Caco-2 (cell line): ENCODE data around the gene REG3A. TPM values are rescaled to one million over a fixed set of nuclear protein-coding genes. Genes with fewer than 3 reads are reported as not detected.

ENCODE experiments used
- BruUV-seq: library from RNA; stranded (reverse); fragments of 400-500 nt; replicated peaks from 2 replicates; lab custom pipeline; 2021; lab: Mats Ljungman, UMichigan
- CTCF ChIA-PET: fragments of 300-600 bp; sonication (Branson Sonifier 250); formaldehyde crosslinking; loops from one replicate; lab custom pipeline; 2022; ENCODE audit warnings: antibody characterized with exemption; lab: Charles Lee
- POLR2A ChIA-PET: fragments of 300-600 bp; sonication (Branson Sonifier 250); formaldehyde crosslinking; loops from one replicate; lab custom pipeline; 2022; ENCODE audit warnings: antibody characterized with exemption; lab: Charles Lee
- DNase-seq, 2 experiments: peaks; one replicate each; pipeline versions ENCODE4 v3.0.0 to v3.0.0-alpha.2; 2020 to 2022
- H3K27me3 ChIP-seq: replicated peaks from 2 replicates; pipeline ENCODE4 v1.6.0; 2011; ENCODE audit warnings: low read length; ENCODE audit not compliant: control insufficient read depth, insufficient read depth
- H3K36me3 ChIP-seq: 2 replicates; pipeline ENCODE4 v1.5.1; 2011; ENCODE audit warnings: low read length; ENCODE audit not compliant: control insufficient read depth, insufficient read depth
- H3K4me1 ChIP-seq: fragments of 250-450 bp; sonication (Bioruptor Pico); 2 replicates; pipeline ENCODE4 v1.5.1; 2020; ENCODE audit warnings: mild to moderate bottlenecking
- H3K4me3 ChIP-seq: 2 replicates; pipeline ENCODE4 v1.5.1; 2011; ENCODE audit warnings: low read depth, mild to moderate bottlenecking, control low read depth, low read length
- H3K9me3 ChIP-seq: fragments of 250-450 bp; sonication (Bioruptor Pico); 2 replicates; pipeline ENCODE4 v1.5.1; 2020; ENCODE audit warnings: mild to moderate bottlenecking, moderate library complexity
- H3K27ac Mint-ChIP-seq: one replicate; pipeline ENCODE4 v1.8.0; 2022; ENCODE audit warnings: mixed read lengths; ENCODE audit not compliant: unreplicated experiment
- H3K27me3 Mint-ChIP-seq: one replicate; pipeline ENCODE4 v1.8.0; 2022; ENCODE audit warnings: mixed read lengths; ENCODE audit not compliant: insufficient read depth, unreplicated experiment
- H3K36me3 Mint-ChIP-seq: one replicate; pipeline ENCODE4 v1.8.0; 2022; ENCODE audit warnings: mild to moderate bottlenecking, mixed read lengths; ENCODE audit not compliant: insufficient read depth, unreplicated experiment
- H3K4me1 Mint-ChIP-seq: one replicate; pipeline ENCODE4 v1.8.0; 2022; ENCODE audit warnings: low read depth, mixed read lengths; ENCODE audit not compliant: unreplicated experiment
- H3K4me3 Mint-ChIP-seq: one replicate; pipeline ENCODE4 v1.8.0; 2022; ENCODE audit warnings: mild to moderate bottlenecking, moderate library complexity, mixed read lengths; ENCODE audit not compliant: unreplicated experiment
- H3K9me3 Mint-ChIP-seq: one replicate; pipeline ENCODE4 v1.8.0; 2022; ENCODE audit warnings: mixed read lengths; ENCODE audit not compliant: unreplicated experiment
- intact Hi-C: fragments of 100-400 bp; cut with micrococcal nuclease; formaldehyde crosslinking; loops from one replicate; pipeline ENCODE4 v1.10.0; 2022; ENCODE audit not compliant: unreplicated experiment
- total RNA-seq: library from RNA; stranded (reverse); gene quantifications from 2 replicates; pipeline ENCODE4 v1.2.3, GENCODE V29; 2022
- TF ChIP-seq, protein P1 (sequence below), 2 experiments: fragments of 200-600 bp in 1 of 2; IDR thresholded peaks; 1 replicate in 1 of 2; 2 replicates in 1 of 2; pipeline versions ENCODE4 v1.5.1 to v1.8.0; 2011 to 2022; ENCODE audit warnings: antibody characterized with exemption in 1 of 2, control low read depth in 1 of 2, inconsistent platforms in 1 of 2, low read depth in 1 of 2, low read length in 1 of 2, mild to moderate bottlenecking in 1 of 2, moderate library complexity in 1 of 2; ENCODE audit not compliant: insufficient read depth in 1 of 2, severe bottlenecking in 1 of 2, unreplicated experiment in 1 of 2

Gene REG3A
- total RNA-seq, 1 experiment from 2014 or later = 0.45 TPM

DNA sequence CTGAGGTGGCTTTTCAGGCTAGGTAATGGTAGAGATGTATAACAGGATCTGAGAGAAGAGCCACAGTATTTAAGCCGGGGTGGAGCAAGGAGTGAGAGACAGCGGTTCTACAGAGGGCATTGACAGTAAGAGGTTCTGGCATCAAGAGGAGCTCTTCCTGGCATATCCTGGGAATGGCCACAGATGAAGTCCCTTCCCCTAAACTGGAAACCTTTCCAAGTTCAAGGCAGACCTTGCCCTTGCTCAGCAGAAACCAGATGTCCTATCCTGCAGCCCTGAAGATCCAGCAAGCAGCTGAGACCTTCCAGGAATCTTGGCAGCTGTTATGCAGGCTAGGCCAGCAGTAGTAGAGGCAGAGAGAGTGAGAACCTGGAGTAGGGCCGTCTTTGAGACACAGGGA, 21.2 kb downstream of the REG3A start:
- no TSS peak for BruUV-seq
- no peaks in the 10 kb centered on the region for H3K4me1 ChIP-seq
- no peaks in the 10 kb centered on the region for H3K9me3 ChIP-seq
- no peak overlapping the region for H3K27ac Mint-ChIP-seq
- CTCF ChIA-PET = no interaction called here
- H3K4me1 Mint-ChIP-seq = no peaks in the 10 kb centered on the region
- no peaks in the 10 kb centered on the region for H3K36me3 Mint-ChIP-seq
- intact Hi-C loops = no loop called here
- H3K4me3 ChIP-seq = no peak overlapping the region
- POLR2A ChIA-PET = no interaction called here
- DNase-seq = no peak
- H3K9me3 Mint-ChIP-seq = no peaks in the 10 kb centered on the region
- no peaks in the 10 kb centered on the region for H3K36me3 ChIP-seq
- TF ChIP-seq, protein P1, sequence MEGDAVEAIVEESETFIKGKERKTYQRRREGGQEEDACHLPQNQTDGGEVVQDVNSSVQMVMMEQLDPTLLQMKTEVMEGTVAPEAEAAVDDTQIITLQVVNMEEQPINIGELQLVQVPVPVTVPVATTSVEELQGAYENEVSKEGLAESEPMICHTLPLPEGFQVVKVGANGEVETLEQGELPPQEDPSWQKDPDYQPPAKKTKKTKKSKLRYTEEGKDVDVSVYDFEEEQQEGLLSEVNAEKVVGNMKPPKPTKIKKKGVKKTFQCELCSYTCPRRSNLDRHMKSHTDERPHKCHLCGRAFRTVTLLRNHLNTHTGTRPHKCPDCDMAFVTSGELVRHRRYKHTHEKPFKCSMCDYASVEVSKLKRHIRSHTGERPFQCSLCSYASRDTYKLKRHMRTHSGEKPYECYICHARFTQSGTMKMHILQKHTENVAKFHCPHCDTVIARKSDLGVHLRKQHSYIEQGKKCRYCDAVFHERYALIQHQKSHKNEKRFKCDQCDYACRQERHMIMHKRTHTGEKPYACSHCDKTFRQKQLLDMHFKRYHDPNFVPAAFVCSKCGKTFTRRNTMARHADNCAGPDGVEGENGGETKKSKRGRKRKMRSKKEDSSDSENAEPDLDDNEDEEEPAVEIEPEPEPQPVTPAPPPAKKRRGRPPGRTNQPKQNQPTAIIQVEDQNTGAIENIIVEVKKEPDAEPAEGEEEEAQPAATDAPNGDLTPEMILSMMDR (IDR thresholded peaks at IDR 0.05; ENCODE audit: insufficient read depth in 1 of 2, low read depth in 1 of 2, low read length in 1 of 2, severe bottlenecking in 1 of 2, unreplicated experiment in 1 of 2) = no peak
- no peaks in the 10 kb centered on the region for H3K27me3 ChIP-seq
- no peaks in the 10 kb centered on the region for H3K27me3 Mint-ChIP-seq
- no peak overlapping the region for H3K4me3 Mint-ChIP-seq

DNA sequence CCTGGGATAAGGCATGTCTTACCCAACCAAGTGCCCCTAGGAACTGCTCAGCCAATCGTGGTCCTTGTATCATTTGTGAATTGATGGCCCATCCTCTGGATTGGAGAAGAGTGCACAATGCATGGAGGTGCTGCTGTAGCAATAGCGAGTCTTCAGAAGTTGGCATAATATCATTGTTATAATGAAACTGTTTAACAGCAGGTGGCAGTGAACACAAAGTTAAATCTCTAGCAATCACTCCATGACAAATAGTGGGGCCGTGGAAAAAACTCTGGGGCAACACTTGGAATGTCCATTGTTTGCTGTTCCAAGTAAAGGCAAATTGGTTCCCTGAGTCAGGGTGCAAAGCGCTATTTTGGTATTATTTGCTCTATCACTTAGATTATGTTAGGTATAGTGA, 27.9 kb downstream of the REG3A start:
- Histone ChIP-seq H3K4me1 (no peaks in the 10 kb centered on the region), H3K27me3 (no peaks in the 10 kb centered on the region), H3K9me3 (no peaks in the 10 kb centered on the region), H3K36me3 (no peaks in the 10 kb centered on the region), H3K4me3 (no peak overlapping the region)
- Mint-ChIP-seq H3K4me1 (no peaks in the 10 kb centered on the region), H3K4me3 (no peak overlapping the region), H3K27me3 (peaks cover 4% of the 10 kb centered on the region), H3K9me3 (no peaks in the 10 kb centered on the region), H3K36me3 (no peaks in the 10 kb centered on the region), H3K27ac (no peak overlapping the region)
- DNase-seq = no peak
- intact Hi-C loops = loop anchor here (1.0 to 5.0 kb wide), 4 partner anchors 31 to 391 kb away; no protein-coding TSS in a partner anchor
- BruUV-seq = no TSS peak
- ChIA-PET POLR2A (no interaction called here), CTCF (no interaction called here)
- TF ChIP-seq, protein P1 (IDR thresholded peaks at IDR 0.05; ENCODE audit: insufficient read depth in 1 of 2, low read depth in 1 of 2, low read length in 1 of 2, severe bottlenecking in 1 of 2, unreplicated experiment in 1 of 2) = no peak

DNA sequence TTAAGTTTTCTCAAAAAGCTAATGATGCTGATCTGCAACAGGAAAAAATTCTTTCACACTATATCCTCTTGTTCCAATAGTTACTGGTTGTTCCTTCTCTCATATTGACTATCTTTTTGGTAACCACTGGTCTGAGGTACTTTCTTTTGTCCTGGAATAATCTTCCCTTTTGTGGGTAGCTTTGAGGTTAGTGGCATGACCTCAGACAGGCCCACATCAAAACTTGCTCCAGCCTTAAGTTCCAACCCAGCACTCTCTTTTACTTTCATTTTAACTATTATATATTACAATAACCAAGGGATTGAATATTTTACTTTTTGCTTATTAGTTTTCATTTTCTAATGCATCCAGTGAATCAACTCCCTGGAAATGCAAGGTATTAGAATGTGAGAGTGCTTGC, 29.7 kb downstream of the REG3A start:
- H3K4me1 ChIP-seq = no peaks in the 10 kb centered on the region
- no peak overlapping the region for H3K27ac Mint-ChIP-seq
- DNase-seq = no peak
- ChIA-PET POLR2A (no interaction called here), CTCF (no interaction called here)
- no peaks in the 10 kb centered on the region for H3K36me3 ChIP-seq
- no peaks in the 10 kb centered on the region for H3K27me3 ChIP-seq
- H3K27me3 Mint-ChIP-seq = peaks cover 4% of the 10 kb centered on the region
- intact Hi-C loops = loop anchor here (5.0 kb wide), 1 partner anchor 392 kb away; no protein-coding TSS in a partner anchor
- TF ChIP-seq, protein P1 (IDR thresholded peaks at IDR 0.05; ENCODE audit: insufficient read depth in 1 of 2, low read depth in 1 of 2, low read length in 1 of 2, severe bottlenecking in 1 of 2, unreplicated experiment in 1 of 2) = no peak
- BruUV-seq = no TSS peak
- no peaks in the 10 kb centered on the region for H3K9me3 ChIP-seq
- H3K4me3 ChIP-seq = no peak overlapping the region
- no peaks in the 10 kb centered on the region for H3K4me1 Mint-ChIP-seq
- no peaks in the 10 kb centered on the region for H3K9me3 Mint-ChIP-seq
- H3K36me3 Mint-ChIP-seq = no peaks in the 10 kb centered on the region
- H3K4me3 Mint-ChIP-seq = no peak overlapping the region
